GM19467 (cell line): ENCODE measurements around the gene SLC2A11.
"Not testable (repeated sequence)": the region's sequence is repeated elsewhere in the genome, so short reads cannot be mapped to it uniquely, and the experiment has no call there.

Experiments used
- ATAC-seq: cut with Tn5 transposase; IDR thresholded peaks from one replicate; pipeline ENCODE4 v1.9.1; 2021; ENCODE audit warnings: mild to moderate bottlenecking, moderate library complexity; ENCODE audit not compliant: unreplicated experiment

The SLC2A11 gene

DNA sequence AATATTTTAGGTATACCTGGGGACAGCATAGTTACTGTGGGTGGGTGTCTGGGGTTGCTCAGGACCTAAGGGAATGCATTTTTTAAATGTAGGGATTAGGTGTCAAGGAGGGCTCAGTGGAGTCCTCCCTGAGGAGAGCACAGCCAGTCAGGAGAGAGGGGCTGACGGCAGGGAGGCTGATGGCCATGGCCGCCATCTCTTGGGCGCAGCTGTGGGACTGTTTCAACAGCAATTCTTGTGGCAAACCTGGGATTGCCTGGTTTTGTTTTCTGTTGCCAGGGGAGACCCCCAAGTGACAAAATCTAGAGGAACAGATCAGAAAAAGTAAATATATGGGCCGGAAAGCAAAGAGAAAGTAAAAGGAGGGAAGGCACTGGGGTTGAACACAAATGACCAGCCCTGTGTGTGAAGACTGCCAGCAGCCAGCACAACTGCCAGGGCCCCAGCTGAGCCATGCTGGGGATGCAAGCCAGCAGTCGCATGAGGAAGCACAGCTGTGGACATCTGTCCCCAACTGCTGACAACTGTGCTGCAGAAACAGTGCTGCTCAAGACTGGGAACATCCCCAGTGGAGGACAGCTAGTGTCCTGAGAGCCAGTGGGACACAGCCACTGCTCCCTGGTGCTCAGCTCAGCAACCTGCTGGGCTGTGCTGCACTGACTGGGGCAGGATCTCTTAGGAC, 47.0 kb downstream of the SLC2A11 start:
- no peak for ATAC-seq

DNA sequence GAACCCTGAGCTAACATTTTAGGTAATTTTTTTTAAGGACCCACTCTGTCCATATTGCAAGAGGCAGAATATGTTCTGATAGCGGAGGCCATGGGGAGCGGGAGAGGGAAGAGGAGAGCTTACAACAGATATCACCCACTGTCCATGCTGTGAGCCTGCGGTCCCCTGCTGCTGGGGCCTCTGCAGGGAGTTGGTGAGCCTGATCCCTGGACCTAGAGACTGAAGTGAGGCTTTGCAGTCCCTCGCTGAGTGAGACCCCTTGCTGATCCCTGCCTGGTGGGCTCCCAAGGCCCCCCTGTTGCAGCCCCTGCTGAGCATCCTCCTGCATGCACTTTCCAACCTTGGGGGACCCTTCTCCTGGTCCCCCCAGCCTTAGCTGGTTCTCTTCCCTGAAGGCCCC, 49.0 kb downstream of the SLC2A11 start:
- ATAC-seq, result no peak

DNA sequence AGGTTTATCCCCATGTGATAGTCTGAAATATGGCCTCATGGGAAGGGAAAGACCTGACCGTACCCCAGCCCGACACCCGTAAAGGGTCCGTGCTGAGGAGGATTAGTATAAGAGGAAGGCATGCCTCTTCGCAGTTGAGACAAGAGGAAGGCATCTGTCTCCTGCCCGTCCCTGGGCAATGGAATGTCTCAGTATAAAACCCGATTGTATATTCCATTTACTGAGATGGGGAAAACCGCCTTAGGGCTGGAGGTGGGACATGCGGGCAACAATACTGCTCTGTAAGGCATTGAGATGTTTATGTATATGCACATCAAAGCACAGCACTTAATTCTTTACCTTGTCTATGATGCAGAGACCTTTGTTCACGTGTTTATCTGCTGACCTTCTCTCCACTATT, 49.7 kb downstream of the SLC2A11 start:
- ATAC-seq, result not testable (repeated sequence)

DNA sequence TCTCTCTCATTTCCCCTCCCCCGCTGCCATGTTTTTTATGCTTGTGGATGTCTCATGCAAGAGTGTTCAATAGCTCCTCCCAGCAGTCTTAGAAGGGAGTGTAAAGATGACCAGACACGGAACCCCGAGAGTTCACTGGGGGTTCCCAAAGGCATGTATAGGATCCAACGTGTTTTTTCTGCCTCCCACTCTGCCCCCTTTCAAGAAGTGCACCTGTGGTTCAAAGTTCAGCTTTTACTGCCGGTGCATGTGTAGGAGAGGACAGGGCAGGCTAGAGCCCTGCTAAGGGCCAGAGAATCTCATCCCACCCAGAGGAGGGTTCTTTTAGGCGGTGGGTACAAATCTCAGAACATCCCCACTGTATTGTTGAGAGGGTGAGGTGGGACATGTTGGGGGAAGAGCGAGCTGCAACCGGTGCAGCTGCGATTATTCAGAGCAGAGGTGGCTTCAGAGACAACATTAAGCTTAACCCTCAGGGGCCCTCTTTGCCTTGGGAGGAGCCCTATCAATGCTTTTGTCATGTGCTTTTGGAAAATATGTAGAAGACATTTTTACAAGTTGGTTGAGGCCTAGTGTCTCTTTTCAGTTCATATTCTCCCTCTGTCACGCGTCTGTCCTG, 51.0 kb downstream of the SLC2A11 start:
- no peak for ATAC-seq

DNA sequence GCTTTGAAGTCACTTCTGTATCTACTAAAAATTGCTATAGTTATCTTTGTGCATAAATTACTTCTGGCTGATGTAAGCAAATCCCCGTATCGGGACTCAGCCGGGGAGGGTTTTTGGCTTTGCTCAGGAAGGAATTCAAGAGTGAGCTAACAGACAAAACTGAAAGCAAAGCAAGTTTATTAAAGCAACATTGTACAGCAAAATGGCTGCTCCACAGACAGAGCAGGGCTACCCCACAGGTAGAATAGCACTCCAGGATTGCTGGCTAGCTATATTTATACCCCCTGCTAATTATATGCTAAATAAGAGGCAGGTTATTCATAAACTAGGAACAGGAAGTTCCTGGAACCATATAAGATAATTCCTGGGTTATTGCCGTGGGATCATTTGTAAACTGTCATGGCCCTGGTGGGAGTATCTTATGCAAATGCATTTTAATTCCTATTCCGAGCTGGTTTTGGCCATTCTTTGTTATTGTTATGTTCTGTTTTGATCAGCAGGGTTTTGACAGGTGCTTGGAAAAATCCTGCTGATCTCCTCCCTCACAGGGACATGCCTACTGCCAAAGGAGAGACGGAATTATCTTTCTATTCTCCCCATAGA, 51.7 kb downstream of the SLC2A11 start:
- ATAC-seq, result no peak

DNA sequence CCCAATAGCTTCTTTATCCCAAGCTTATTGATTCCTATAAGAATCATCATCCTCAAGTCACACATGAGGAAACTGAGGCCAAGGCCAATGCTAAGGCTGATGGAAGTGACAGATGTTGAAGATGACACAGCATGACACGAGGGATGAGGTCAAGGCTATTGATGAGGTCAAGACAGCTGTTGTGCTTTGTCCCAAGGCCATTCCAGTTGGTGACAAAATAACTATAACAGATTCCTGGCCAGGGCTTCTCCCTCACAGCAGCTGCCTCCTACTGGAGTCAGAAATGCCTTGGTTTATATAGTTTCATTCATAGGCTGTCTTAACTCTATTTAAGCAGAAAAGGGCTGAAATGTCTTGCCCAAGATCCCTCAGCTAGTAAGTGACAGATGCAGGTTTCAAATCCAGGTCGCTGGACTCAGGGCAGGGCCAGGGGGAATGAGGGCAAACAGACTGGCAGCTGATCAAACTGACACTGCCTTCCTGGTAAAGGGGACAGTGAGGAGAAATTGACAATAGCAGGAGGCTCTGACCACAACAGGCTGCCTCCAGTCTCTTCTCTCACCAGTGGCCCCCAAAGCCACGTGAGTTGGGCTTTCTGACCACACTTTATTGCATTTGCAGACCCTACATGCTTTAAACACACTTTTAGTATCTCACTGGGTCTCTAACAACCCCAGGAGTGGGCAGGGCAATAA, 53.0 kb downstream of the SLC2A11 start:
- no peak for ATAC-seq

DNA sequence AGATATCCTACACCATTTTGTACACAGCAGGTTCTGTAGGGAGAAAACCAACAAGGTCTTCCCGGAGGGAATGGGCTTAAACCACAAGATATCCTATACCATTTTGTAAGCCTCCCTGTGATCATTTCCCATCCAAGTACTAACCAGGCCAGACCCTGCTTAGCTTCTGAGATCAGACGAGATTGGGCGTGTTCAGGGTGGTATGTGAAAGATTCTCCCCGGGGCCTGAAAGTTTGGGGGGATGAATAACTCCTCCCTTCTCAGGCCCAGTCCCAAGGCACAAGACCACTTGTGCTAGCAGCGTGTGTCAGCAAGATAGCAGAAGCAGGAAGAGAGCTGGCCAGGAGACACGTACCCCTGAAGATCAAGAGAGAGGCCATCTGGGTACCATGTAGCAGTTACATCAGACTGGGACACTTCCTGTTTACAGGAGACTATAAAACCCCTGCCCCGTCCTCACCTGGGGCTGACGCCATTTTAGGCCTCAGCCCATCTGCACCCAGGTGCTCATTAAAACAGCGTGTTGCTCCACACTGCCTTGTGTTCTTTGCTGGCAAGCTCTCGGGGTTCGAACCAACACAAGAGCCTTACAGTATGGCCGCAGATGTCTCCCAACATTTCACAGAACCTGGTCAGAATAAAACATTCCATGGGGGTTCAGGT, 53.8 kb downstream of the SLC2A11 start:
- no peak for ATAC-seq

DNA sequence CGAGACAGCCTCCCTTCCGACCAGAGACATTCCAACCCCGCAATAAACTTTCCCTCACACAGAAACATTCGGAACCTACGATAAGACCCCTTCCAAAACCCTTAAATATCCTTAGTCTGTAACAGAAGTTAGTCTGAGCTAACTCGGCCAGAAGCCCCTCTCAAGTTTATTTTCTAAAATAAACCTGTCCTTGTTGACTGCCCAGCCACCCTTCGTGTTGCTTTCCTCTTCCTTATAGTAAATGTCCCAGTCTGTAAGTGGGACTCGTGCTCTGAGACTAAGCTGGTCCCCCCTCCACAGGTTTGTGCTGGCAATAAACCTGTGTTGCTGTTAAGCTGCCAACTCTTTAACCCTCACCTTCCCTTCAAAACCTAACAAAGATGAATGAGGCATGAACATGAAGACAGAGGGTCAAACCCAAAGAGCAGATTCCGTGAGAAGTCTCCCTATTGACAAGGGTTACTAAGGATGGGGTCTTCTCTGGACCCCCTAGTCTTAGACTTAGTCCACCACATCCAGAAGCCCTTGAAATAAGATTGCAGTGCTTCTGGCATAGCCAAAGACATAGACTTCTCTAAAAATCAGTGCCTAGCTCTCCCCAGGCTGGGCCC, 54.7 kb downstream of the SLC2A11 start:
- no peak for ATAC-seq

DNA sequence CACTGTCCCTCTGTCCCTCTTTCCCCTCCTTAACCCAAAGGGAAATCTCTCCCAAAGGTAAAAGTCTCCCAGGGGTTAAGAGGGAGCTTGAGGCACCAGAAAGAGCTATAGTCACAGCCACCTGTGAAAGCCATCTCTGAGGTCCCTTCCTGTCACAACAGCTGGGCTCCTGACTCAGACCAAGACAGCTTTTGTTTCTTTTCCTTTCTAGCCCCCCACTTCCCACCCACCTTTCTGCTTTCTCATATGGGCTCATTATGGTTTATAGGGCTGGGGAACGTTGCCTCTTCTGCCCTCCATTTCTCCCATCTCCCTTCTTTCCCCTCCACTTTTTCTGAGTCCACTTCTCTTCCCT, 55.6 kb downstream of the SLC2A11 start:
- ATAC-seq, result no peak

DNA sequence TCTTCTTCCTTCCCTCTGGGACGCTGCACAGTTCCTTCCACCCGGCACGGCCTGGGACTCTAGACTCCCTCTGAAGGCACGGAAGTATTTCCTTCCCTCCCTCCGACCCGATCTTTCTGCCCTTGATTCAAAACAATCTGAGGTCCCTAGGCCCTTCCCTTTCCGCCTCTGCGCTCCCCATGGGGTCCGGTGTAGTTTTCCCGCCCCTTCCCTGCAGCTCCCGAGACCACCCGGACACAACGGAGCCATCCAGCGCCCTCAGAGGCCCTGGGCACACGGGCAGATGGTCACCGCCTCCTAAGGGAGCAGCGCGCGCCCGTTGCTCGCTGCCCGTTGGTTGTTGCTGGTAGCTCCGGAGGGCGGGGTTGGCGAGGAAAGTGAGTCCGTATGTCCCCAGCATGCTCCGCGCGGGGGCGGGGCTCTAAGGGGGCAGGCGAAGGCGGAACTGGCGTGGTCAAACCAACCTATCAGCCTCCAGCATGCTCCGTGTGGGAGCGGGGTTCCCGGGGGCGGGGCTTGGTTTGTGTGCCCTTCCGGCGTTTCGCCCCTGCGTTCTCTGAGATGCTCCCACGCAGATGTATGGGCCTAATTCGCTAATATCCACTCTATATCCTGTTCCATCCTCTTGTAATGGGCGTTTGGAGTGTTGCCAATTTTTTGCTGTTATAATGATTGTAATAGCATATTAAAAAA, 56.1 kb downstream of the SLC2A11 start:
- ATAC-seq, result peak; percentile 96

DNA sequence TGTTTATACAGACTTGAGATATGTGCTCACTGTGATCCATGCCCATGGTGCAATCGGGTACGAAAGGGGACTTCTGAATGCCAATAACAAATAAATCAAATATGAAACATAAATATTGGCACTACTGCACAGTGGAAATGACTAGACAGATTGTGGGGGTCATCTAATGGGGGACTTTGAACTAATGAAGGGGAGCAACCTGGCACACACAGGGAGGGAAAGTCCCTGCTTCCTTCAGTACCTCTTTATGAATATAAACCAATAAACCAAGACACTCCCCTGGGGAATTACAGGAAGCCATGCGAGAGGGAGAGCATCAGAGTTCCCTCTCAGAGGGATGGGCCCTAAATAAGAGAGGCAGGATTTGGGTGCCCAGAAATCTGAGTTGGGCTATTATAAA, 57.6 kb downstream of the SLC2A11 start:
- no peak for ATAC-seq

DNA sequence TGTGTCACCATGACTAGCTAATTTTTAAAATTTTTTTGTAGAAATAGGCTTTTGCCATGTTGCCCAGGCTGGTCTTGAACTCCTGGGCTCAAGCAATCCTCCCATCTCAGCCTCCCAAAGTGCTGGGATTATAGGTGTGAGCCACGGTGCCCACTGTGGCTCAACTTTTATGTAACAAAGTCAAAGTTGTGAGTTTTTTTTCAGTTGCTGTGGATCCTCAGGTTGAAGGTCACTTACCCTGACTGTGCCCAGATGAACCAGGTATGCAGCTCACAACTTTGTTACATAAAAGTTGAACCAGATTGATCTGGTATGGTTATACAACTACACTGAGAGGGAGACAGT, 62.6 kb downstream of the SLC2A11 start:
- not testable (repeated sequence) for ATAC-seq

DNA sequence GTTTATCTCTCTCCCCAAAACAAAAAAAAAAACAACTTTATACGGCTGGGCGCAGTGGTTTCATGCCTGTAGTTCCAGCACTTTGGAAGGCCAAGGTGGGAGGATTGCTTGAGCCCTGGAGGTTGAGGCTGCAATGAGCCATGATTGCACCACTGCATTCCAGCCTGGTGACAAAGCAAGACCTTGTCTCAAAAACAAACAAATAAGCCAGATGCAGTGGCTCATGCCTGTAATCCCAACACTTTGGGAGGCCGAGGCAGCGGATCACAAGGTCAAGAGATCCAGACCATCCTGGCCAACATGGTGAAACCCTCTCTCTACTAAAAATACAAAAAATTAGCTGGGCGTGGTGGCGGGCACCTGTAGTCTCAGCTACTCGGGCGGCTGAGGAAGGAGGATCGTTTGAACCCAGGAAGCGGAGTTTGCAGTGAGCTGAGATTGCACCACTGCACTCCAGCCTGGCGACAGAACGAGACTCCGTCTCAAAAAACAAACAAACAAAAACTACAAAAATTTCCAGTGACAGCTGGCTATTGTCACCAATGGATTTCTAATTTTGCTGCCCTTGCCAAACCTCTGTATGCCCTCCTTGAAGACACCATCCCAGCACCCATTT, 64.0 kb downstream of the SLC2A11 start:
- ATAC-seq, result not testable (repeated sequence)

DNA sequence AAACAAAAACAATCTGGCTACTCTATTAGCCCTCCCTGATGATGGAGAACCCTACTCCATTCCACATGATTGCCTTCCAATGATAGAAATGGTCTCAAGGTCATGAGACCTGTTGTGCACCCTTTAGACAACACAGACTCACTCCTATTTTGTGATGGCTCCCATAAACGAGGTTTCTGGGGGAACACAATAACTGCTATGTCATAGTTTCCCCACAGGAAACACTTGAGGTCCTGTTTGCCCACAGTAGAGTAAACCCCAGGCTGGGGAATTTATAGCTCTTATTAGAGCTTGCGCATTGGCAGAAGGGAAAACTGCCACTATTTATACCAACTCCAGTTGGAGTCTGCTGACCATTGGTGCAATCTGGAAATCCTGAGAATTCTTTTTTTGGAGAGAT, 65.2 kb downstream of the SLC2A11 start:
- ATAC-seq, result no peak

DNA sequence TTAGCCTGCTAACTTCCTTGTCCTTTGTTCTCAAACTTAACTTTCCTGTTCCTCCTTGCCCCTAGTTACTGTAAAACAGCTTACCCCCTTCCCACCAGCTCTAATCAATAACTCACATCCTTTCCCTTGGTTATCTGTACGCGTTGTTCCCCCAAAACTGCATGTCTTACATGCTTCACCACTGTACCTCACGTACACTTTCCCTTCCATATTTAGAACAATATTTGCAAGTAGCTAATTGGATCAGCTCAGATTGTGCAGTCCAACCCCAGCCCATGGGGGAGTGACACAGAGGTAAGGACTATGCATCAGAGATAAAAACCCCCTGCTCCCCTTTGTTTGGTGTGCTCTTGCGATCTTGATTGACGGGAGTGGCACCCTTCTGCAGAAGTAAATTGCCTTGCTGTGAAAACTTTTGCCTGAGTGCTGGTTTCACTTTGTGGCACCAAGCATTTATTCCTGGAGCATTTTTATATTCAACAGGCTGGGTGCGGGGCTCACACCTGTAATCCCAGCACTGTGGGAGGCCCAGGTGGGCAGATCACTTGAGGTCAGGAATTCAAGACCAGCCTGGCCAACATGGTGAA, 67.4 kb downstream of the SLC2A11 start:
- ATAC-seq, result no peak

DNA sequence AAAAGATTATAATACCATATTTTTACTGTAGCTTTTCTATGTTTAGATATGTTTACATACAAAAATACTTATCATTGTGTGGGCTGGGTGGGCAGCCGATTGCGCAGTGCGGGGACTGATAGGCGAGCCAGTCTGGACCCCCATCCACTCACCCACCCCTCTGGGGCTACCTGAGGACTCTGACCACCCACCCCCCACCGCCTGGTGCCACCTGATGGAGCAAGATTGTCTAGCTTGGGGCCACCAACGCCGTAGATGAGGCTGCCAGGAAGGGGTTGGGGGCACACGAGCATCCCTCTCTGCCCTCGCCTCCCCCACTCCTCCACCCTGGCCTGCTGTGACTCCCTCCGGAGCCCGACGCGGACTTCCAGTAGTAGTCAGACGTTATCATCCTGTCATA, 68.9 kb downstream of the SLC2A11 start:
- no peak for ATAC-seq
